ENCODE measurements around the gene MTHFSD.
A peak's percentile ranks its signal among the peaks of the same experiment; 100 is the strongest.
"Not testable (repeated sequence)": the region's sequence is repeated elsewhere in the genome, so short reads cannot be mapped to it uniquely, and the experiment has no call there.

Gene MTHFSD, protein sequence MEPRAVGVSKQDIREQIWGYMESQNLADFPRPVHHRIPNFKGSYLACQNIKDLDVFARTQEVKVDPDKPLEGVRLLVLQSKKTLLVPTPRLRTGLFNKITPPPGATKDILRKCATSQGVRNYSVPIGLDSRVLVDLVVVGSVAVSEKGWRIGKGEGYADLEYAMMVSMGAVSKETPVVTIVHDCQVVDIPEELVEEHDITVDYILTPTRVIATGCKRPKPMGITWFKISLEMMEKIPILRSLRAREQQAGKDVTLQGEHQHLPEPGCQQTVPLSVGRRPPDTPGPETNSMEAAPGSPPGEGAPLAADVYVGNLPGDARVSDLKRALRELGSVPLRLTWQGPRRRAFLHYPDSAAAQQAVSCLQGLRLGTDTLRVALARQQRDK

DNA sequence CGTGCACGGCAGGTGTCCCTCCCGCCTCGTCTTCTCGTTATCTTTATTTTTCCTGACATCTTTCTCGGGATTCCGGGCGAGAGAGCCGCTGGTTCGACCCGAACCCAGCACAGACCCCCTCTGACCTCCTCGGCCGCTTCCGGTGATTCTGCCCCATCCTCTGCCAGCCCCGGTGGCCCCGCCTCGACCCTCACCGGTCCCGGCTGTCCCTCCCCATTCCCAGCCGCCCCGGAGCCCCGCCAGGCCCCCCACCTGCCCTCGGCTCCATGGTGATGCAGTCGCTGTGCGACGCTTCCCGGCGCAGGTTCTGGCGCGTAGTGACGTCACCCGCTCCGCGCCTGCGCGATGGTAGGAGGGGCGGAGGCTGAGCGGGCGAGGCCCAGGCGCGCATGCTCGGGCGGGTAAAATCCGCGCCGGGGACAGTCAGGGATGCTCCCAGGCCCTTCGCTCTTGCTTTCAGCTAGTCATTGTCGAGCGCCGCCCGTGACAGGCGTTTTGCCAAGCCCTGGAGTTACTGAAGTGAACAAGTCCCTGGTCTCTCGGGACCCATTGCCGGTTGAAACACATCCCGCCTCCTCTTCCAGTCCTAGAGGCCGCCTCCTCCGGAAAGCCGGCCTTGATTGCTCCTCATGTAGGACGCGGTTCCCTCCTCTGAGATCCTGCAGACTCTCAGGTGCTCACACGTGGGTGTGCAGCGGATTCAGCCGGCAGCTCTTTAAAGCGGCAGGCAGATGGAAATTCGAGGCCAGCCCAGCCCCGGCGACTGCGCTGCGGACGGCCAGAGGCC lies at the start of gene MTHFSD:
MTHFSD (minus strand) TSS at position 319 of the 787 bp plus-strand sequence; CDS start at position 268, 51 bp downstream.
- peak; percentile 93 for DNase-seq

DNA sequence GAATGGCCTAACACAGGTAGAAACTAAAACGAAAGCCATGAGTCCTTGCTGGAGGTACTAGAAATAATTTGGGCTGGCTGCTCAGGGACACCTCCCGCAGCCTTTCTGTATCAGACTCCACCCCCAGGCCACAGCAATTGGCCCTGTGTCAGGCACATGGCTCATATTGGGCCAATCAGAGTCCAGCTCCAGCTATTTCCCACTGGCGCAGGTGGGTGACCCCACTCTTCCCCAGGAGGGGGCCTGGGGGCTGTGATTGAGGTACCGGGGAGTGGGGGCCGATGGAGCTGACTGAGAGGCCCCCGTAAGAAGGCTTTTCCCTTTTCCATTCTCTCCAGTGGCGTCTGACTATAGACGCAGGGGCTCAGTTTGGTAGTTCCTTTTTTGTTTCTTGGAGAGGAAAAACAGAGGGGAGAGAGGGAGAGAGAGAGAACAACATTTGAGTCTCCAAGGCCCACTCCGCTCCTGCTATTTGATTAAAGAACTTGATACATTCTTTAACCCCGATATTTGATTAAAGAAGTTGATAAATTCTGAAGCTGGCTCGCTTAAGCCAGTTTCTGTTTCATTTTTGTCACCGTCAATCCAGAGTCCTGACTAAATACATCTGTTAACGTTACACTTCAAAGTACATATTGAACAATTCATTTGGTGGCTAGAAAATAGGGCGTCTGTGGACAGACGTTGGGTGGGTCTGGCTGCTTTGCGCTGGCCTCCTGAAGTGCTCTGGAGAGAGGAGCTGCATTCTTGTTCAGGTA lies 49.6 kb upstream of the MTHFSD start:
- peak; percentile 18 for DNase-seq

GRCh38 chr16:86602521-86602920 lies 47.5 kb upstream of the MTHFSD start:
- DNase-seq, result no peak

DNA sequence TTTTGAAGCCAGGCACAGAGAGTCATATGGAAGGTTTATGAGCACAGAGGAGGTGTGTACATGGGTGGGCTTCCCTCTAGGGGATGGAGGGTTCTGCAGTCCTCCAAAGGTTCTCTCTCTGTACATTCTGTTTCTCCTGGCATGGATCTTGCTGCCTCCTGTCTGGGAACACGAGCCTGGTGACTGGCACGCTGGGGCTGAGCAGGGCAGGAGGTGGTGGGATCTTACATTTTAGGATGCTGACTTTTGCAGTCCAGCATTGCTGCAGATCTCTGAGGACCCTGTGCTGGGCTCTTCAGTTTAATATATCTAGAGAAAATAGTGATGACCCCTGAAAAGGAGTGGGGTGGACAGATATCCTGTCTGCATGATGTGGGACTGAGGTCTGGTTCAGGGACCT lies 46.3 kb upstream of the MTHFSD start:
- no peak for DNase-seq

DNA sequence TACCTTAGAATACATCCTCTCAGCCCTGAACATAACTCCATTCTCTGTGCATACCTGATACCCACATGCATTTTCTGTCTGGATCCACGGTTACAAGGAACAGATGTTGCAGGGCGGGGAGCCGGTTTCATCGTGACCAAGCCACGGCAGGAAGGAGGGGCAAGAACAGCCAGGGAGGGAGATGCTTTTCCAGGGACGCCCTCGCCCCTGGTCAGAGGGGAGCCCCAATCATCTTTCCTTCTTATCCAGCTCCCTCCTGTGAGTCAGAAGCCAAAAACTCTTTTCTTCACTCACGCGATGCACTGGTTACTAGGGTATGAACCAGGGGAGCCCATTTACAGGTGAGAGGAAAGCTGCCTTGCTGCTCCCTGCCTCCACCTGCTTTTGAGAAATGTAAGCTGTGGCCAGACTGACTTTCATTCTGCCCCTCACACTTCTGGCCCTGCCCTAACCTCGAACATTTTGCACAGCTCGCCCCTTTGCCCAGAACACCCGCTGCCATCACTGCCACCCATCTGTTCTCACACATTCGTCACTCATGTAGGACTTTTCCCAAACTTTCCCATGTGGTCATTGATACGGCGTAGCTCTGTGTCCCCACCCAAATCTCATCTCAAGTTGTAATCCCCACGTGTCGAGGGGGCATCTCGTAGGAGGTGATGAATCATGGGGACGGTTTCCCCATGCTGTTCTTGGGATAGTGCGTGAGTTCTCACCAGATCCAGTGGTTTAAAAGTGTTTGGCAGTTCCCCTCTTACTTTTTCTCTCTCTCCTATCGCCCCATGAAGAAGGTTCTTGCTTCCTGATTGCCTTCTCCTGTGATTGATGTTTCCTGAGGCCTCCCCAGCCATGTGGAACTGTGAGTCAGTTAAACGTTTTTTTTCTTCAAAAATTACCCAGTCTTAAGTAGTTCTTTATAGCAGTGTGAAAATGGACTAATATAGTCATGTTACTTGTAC lies 43.9 kb upstream of the MTHFSD start:
- DNase-seq, result no peak

- DNase-seq, result no peak
Measured at GRCh38 chr16:86597880-86598606, 43.0 kb upstream of the MTHFSD start.

DNA sequence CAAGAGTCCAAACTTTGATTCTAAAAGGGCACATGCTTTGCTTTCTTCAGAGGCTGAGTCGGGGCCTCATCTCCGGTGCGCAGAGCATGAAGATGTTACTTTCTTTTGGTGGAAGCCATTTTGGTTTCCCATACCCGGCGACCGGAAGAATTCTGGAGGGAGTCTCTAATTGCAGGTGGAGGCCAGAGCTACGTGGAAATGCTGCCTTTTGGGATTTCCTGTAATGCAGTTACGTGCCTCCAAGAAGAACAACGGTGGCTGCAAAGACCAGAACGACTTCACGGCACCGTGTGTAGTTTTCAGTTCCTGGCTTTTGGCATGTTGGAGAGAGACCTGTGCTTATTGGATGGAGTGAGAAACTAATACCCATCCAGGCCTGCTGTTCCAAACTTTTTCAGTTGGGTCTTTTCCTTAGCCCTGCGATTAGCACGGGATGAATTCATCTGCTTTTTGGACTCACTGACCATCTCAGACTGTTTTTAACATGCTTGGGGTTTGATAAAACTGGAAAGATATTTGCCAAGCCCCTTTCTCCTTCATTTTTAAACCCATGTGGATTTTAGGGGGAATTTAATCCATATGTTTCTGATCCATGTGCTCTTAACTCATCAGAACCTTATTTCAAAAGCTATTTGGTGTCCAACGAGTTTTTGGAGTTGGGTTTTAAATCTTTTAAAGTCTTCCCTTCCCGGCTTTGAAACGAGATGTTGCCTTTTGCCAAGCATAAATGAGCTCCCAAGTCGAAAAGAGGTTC lies 42.3 kb upstream of the MTHFSD start:
- DNase-seq, result no peak

DNA sequence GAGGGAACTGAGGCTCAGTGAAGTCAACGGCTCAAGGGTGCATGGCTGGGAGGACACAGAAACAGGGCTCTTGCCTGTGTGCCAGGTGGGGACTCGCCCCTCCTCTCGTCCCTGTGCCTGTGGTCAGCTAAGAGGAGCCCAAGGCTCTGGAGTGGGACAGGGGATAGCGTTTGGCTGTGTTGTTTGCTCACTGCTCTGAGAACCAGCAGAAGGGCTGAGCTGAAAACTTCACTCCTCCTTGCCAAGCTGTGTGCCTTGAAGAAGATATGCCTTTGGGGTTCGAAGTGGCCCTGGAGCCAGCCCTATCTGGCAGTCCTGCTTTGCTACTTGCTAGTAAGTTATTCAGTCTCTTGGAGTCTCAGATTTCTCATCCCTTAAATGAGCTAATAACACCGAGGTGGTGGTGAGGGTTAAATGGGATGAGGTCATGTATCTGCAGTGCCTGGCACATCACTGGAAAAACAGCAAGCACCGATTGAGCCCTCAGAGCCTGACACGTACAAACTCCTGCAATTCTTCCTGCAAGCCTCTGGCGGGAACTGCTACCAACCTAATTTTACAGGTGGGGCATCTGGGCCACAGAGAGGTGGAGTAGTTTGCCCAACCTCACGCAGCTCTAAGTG lies 41.1 kb upstream of the MTHFSD start:
- no peak for DNase-seq

DNA sequence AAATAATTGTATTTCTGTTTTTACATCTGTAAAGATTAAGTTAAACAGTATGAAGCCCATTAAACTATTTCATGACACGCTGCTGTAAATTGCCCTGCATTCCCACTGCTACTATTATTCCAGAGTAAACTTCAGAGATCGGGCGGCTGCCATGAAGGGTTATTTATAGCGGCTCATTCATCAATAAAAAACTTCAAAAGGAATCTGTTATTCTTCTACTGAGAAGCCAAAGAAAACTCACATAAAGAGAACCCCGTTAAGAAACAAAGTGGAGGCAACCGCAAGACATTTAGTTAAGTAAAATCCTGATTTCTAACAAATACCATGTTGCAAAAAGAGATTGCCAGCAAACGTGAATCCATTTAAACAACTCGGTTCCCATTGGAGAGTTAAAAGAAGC lies 39.7 kb upstream of the MTHFSD start:
- no peak for DNase-seq

- DNase-seq, result no peak
Measured at GRCh38 chr16:86593913-86594620, 39.0 kb upstream of the MTHFSD start.

DNA sequence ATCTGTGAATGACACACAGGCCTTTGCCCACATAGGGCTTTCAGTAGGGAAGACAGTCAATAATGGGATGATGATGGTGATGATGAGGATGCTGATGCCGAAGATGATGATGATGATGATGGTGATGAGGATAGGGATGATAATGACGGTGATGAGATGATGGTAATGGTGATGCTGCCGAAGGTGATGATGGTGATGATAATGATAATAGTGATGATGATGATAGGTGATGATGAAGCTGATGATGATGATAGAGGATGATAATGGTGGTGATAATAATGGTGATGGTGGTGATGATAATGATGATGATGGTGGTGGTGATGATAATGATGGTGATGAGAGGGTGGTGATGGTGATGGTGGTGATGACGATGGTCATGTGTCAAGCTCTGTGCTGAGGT lies 36.2 kb upstream of the MTHFSD start:
- no peak for DNase-seq

- no peak for DNase-seq
Measured at GRCh38 chr16:86590501-86591144, 35.6 kb upstream of the MTHFSD start.

DNA sequence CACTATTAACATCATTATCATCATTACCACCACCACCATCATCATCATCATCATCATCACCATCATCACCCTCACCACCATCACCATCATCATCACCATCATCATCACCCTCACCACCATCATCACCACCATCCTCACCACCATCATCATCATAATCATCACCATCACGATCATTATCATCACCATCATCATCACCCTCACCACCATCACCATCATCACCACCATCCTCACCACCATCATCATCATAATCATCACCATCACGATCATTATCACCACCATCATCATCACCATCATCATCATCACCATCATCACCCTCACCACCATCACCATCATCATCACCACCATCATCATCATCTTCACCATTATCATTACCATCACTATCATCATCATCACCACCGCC lies 32.9 kb upstream of the MTHFSD start:
- not testable (repeated sequence) for DNase-seq

DNA sequence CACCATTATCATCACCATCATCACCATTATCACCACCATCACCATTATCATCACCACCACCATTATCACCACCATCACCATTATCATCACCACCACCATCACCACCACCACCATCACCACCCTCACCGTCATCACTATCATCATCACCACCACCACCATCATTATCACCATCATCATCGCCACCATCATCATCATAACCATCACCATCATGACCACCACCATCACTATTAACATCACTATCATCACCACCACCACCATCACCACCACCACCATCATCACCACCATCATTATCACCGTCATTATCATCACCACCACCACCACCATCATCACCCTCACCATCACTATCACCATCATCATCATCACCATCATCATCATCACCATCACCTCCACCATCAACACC lies 32.5 kb upstream of the MTHFSD start:
- no peak for DNase-seq

DNA sequence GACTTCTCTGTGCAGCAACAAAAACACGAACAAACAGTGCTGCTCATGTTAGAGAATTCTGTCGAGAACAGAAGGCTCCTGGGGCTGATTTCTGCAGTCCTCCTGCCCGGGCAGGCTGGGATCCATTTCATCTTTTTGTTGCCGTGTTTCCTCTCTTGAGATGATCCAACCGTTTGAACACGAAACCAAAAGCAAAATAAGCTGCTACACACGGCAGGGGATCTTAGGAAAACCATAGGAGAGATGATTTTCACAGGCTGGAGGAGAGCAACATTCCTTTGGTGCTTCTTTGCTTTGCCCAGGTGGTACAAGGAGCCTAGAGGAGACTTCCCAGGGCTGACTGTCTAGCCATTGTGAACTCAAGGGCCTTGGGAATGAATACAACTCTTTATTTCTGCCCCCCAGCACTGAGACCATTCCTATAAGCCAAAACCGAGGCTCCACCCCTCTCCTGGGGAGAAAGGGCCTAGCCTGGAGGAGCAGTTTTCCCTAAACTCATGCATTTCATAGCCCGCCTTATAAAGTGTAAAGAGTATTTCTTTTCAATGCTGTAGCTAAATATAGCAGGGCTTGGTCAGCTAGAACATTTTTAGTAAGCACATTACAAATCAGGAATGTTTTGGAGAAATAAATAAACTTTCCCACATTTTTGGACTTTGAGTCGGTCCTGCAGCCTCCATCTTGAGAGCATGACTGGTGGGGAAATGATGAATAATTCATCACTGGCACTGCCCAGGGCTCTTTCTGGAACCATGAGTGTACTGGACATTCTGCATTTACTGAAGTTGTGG lies 31.0 kb upstream of the MTHFSD start:
- DNase-seq, result no peak

DNA sequence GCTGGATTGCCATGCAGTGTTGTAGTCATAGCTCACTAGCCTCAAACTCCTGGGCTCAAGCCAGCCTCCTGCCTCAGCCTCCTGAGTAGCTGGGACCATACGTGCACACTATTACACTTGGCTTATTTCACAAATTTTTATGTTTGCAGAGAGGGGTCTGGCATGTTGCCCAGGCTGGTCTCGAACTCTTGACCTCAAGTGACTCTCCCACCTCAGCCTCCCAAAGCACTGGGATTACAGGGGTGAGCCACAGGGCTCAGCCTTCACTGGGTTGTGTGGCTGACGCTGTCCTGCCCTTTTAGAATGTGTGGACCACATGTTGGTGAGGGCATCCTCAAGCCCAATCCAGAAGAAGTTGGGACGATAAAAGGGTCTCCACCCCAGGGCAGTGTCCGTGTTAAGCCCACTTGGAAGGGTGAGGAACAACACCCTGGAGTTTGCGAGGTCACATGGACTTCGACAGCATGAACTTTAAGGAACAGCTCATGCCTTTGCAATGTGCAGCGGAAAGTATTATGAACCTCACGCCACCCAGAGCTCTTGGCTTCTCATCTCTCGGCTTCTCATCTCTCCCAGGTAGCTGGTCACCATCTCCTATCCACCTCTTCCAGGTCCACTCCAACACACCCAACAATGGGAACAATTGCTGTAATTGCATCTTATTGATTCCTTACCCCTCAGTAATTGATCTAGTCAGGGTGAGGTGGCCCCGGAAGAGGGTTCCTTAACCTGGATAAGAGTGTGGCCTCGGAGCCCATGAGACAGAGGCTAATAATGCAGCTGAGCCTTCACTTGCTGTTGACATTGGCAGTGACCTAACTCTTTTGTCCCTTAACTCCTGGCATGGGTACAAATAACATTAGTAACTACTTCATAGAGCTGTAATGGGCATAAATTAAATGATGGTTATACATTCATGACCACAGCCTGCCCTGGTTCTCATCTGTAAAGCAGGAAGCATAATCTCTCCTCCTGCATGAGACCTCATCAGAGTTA lies 30.0 kb upstream of the MTHFSD start:
- DNase-seq, result no peak

All from activated gamma-delta T cell treated with Interleukin-2 at 50 U/mL for 16 hours (primary cell).